ENCODE measurements around the gene SUSD3.
"Not testable (repeated sequence)": the region's sequence is repeated elsewhere in the genome, so short reads cannot be mapped to it uniquely, and the experiment has no call there.

The SUSD3 gene

GRCh38 chr9:93108291-93109041, 50.0 kb downstream of the SUSD3 start:
- DNase-seq (ENCODE audit: low read depth in 3 of 3, low spot score in 1 of 3), result no peak

GRCh38 chr9:93110311-93110855, 51.9 kb downstream of the SUSD3 start:
- DNase-seq (ENCODE audit: low read depth in 3 of 3, low spot score in 1 of 3), result no peak

- no peak for DNase-seq (ENCODE audit: low read depth in 3 of 3, low spot score in 1 of 3)
Observed at GRCh38 chr9:93111001-93111370, 52.5 kb downstream of the SUSD3 start.

GRCh38 chr9:93111371-93112115, 53.0 kb downstream of the SUSD3 start:
- no peak for DNase-seq (ENCODE audit: low read depth in 3 of 3, low spot score in 1 of 3)

- DNase-seq (ENCODE audit: low read depth in 3 of 3, low spot score in 1 of 3), result no peak
Observed at GRCh38 chr9:93112116-93112863, 53.8 kb downstream of the SUSD3 start.

GRCh38 chr9:93112864-93113389, 54.4 kb downstream of the SUSD3 start:
- DNase-seq (ENCODE audit: low read depth in 3 of 3, low spot score in 1 of 3), result no peak

- DNase-seq (ENCODE audit: low read depth in 3 of 3, low spot score in 1 of 3), result no peak
Observed at GRCh38 chr9:93114169-93114983, 55.9 kb downstream of the SUSD3 start.

- no peak for DNase-seq (ENCODE audit: low read depth in 3 of 3, low spot score in 1 of 3)
Observed at GRCh38 chr9:93114984-93115335, 56.5 kb downstream of the SUSD3 start.

GRCh38 chr9:93115486-93116071, 57.1 kb downstream of the SUSD3 start:
- no peak for DNase-seq (ENCODE audit: low read depth in 3 of 3, low spot score in 1 of 3)

GRCh38 chr9:93116072-93116961, 57.8 kb downstream of the SUSD3 start:
- DNase-seq (ENCODE audit: low read depth in 3 of 3, low spot score in 1 of 3), result no peak

- DNase-seq (ENCODE audit: low read depth in 3 of 3, low spot score in 1 of 3), result not testable (repeated sequence)
Observed at GRCh38 chr9:93117521-93117920, 59.0 kb downstream of the SUSD3 start.

- no peak for DNase-seq (ENCODE audit: low read depth in 3 of 3, low spot score in 1 of 3)
Observed at GRCh38 chr9:93117924-93118862, 59.7 kb downstream of the SUSD3 start.

GRCh38 chr9:93118863-93119702, 60.6 kb downstream of the SUSD3 start:
- no peak for DNase-seq (ENCODE audit: low read depth in 3 of 3, low spot score in 1 of 3)

- no peak for DNase-seq (ENCODE audit: low read depth in 3 of 3, low spot score in 1 of 3)
Observed at GRCh38 chr9:93119703-93119952, 61.1 kb downstream of the SUSD3 start.

GRCh38 chr9:93119953-93120845, 61.7 kb downstream of the SUSD3 start:
- DNase-seq (ENCODE audit: low read depth in 3 of 3, low spot score in 1 of 3), result no peak

- no peak for DNase-seq (ENCODE audit: low read depth in 3 of 3, low spot score in 1 of 3)
Observed at GRCh38 chr9:93120846-93121315, 62.4 kb downstream of the SUSD3 start.
